ENCODE results near the gene RAB3D.
"Not testable (repeated sequence)": the region's sequence is repeated elsewhere in the genome, so short reads cannot be mapped to it uniquely, and the experiment has no call there.

The RAB3D gene, protein sequence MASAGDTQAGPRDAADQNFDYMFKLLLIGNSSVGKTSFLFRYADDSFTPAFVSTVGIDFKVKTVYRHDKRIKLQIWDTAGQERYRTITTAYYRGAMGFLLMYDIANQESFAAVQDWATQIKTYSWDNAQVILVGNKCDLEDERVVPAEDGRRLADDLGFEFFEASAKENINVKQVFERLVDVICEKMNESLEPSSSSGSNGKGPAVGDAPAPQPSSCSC
- long read RNA-seq, donor 1, full-length matches to known transcripts, result 3 of 3 reads
- long read RNA-seq, donor 1, partial matches to known transcripts, result 0 of 3 reads
- long read RNA-seq, donor 1, other reads (novel, unspliced or antisense), result 0 of 3 reads
- long read RNA-seq, donor 2, full-length matches to known transcripts, result 3 of 3 reads
- long read RNA-seq, donor 2, partial matches to known transcripts, result 0 of 3 reads
- long read RNA-seq, donor 2, other reads (novel, unspliced or antisense), result 0 of 3 reads
- long read RNA-seq, donor 3, full-length matches to known transcripts, result 7 of 7 reads
- long read RNA-seq, donor 3, partial matches to known transcripts, result 0 of 7 reads
- long read RNA-seq, donor 3, other reads (novel, unspliced or antisense), result 0 of 7 reads
- long read RNA-seq, donor 4, full-length matches to known transcripts, result 5 of 5 reads
- long read RNA-seq, donor 4, partial matches to known transcripts, result 0 of 5 reads
- long read RNA-seq, donor 4, other reads (novel, unspliced or antisense), result 0 of 5 reads
- long read RNA-seq, donor 5, full-length matches to known transcripts, result 5 of 12 reads
- long read RNA-seq, donor 5, partial matches to known transcripts, result 0 of 12 reads
- long read RNA-seq, donor 5, other reads (novel, unspliced or antisense), result 7 of 12 reads
- long read RNA-seq, donor 6, full-length matches to known transcripts, result 6 of 6 reads
- long read RNA-seq, donor 6, partial matches to known transcripts, result 0 of 6 reads
- long read RNA-seq, donor 6, other reads (novel, unspliced or antisense), result 0 of 6 reads
- long read RNA-seq, donor 7, result 0 reads
- long read RNA-seq, donor 8, full-length matches to known transcripts, result 5 of 5 reads
- long read RNA-seq, donor 8, partial matches to known transcripts, result 0 of 5 reads
- long read RNA-seq, donor 8, other reads (novel, unspliced or antisense), result 0 of 5 reads

DNA sequence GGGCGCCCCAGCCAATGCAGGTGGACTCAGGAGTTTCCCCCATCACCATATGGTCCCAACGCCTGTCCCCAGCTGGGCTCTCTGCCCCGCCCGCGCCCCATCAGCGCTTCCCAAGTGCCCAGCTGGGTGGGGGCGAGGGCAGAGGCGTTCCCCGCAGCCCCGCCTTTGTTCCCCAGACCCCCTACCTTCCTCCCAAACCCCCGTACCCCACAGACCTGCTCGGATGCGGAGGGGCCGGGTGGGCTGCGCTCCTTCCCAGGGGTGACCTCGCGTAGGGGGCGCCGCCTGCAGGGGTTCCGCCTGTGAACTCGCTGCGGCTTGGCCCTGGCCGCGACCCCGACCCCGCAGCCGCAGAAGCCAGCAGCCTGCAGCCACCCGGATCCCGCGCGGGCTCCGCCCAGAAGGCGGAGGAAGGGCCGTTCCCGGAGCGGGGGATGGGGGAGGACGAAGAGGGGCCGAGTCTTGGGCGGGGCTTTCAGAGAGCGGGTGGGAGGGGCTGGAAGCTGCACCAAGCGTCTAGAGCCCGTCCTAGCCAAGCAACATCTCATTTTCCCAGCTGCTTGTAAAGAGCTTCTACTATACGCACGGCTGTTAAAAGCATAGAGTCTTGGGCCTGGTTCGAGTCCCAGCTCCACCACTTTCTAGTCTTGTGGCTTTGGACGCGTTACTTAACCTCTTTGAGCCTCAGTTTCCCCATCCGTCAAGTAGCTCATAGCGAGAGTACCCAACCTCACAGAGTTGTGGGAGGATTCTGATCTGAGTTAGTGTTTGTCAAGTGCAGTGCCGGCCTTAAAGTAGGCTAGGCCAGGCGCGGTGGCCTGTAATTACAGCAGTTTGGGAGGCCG is at the start of gene RAB3D:
Gene RAB3D (minus strand): TSS at position 404 of the 845 bp plus-strand sequence. CDS start 2,258 bp downstream, outside the sequence.
- peak; percentile 65 for DNase-seq

DNA sequence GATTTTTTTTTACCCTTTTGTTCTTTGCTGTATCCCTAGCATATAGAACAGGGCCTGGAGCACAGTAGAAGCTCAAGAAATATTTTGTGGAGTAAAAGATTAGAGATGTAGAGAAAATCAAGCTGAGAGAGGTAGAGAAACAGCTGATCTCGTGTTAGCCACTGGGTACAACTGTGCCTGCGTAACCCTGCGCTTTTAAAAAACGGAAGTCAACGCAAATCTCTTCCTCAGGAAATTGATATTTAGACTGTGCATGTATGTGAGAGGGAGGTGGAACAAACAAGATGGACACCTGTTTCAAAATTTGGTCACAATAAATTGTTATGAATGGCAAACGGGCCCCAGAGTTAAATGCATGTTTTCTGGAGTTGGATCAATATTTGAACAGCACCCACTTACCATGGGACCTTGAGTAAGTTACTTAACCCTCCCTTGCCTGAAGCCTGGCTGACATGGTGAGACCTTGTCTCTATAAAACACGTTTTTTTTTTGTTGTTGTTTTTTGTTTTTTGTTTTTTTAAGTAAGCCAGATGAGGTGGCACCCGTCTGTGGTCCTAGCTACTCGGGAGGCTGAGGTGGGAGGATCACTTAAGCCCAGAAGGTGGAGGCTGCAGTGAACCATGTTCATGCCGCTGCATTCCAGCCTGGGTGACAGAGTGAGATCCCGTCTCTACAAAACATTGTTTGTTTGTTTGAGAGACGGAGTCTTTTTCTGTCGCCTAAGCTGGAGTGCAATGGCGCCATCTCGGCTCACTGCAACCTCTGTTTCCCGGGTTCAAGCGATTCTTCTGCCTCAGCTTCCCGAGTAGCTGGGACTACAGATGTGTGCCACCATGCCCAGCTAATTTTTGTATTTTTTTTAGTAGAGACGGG is 47.9 kb upstream of the RAB3D start:
- DNase-seq, result no peak

DNA sequence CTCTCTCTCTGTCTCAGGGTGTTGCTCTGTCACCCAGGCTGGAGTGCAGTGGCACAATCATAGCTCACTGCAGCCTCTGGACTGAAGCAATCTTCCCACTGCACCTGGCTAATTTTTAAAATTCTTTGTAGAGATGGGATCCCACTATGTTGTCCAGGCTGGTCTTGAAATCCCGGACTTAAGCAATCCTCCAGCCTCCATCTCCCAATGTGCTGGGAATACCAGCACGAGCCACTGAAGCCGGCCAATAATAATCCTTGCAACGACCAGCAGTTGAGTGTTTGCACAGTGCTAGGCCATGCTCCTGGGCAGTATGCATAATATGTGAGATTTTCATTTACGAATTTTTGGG is 45.3 kb upstream of the RAB3D start:
- DNase-seq, result no peak

DNA sequence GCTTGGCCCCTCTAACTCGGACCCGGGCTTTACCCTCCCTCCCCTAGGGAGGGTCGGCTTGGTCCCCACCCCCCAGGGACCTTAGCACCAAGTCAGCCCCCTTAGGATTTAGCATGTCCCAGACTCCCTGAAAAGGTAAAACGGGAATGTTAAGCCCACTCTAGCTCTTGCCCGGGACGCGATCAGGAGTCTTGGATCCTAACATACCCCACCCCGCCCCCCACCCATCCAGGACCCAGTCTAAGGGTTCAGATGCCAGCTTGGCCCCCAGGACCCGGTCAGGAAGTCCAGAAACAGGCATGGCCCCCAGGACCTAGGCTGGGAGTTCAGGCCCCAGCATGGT is 44.2 kb upstream of the RAB3D start:
- DNase-seq, result peak; percentile 44

DNA sequence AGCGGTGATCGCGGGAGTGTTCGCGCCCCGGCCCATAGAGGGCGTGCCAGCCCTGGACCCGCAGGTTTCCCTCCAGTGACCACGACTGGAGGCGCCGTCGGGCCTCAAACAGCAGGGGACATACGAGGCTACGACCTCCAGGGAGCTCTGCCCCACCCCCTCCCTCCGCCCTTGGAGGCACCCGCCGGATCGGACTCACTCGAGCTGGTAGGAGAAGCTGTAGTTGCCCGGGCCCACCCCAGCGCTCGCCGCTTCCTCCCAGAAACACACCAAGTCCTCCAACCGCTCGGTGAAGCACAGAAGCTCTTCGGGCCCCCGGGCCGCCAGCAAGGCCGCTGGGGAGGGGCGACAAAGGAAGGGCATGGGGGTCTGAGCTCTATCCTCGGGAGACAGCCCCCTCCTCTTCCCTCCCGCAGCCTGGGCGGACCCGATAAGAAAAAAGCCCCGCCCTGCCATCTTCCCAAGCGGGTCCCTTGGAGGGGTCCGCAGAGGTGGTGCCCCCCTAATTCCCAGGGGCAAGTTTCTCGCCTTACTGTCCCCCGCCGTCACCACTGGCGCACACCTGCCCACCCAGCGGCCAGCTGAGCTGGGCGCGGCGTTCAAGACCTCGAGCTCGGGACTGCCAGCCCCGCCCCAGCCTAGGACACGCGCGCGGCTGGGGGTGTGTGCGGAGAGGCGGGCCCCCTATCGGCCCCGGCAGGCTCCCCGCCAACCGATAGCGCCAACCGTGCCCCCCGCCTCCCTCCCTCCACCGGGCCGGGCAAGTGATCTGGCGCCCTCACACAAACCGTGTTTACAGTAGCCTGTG is 43.6 kb upstream of the RAB3D start:
- DNase-seq, result peak; percentile 49

DNA sequence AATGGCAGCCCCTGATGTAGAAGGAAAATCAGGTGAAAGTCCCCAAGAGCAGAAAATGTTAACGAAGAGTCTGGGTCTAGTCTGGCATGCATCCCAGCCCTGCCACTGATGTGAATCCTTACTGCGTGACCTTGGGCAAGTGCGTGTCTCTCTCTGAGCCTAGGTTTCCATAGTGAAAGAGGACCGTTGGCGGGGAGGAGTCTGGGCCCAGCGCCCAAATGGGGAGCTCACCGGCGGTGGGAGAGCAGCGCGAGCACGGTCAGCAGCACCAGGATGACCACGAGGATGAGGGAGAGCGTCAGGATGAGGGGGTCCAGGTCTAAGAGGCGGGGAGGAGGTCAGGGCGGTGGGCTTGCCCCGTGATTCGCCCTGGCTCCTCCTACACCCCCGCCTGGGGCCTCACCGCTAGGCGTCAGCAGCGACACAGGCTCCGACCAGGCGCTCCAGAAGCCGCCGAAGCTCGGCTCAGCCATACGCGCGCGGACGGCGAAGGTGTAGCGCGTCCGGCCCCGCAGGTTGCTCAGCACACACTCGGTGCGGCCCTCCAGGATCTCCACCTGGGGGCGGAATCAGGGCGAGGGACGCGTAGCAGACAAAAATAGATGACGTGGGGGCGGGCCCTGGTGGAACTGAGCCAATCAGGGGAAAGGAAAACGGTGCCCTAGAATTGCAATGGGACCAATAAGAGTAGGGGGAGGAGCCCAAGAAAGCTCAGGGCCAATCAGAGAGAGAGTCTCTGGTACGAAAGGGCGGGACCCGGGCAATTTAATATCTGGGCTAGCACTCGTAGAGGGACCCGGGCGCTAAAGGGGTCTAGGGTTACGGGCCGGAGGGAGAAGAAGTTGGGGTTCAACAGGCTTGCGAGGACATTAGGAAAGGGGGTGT is 41.4 kb upstream of the RAB3D start:
- DNase-seq, result peak; percentile 95

DNA sequence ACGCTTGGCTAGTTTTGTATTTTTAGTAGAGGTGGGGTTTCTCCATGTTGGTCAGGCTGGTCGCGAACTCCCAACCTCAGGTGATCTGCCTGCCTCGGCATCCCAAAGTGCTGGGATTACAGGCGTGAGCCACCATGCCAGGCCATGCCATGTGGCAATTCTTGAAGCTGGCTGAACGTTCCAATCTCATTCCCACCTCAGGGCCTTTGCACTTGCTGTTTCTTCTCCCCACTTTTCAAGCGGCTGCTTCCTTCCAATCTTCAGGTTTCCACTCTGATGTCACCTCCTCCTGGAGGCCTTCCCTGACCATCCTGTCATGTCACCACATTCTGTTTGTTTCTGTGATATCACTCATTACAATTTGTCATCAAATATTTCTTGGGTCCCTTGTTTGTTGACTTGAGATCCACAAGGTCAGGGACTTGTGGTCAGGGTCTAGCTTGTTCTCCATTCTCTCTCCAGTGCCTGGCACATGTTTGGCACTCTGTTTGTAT is 40.4 kb upstream of the RAB3D start:
- no peak for DNase-seq

DNA sequence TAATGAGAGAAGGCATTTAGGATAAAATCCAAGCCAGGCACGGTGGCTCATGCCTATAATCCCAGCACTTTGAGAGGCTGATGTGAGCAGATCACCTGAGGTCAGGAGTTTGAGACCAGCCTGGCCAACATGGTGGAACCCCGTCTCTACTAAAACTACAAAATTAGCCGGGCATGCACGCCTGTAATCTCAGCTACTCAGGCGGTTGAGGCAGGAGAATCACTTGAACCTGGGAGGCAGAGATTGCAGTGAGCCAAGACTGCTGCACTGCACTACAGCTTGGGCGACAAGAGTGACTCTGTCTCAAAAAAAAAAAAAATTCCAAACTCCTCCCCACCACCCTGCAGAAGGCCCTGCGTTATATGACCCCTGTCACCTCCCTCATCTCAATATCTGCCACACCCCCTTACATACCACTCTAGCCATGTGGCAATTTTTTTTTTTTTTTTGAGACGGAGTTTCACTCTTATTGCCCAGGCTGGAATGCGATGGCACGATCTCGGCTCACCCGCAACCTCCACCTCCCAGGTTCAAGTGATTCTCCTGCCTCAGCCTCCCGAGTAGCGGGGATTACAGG is 39.9 kb upstream of the RAB3D start:
- not testable (repeated sequence) for DNase-seq

DNA sequence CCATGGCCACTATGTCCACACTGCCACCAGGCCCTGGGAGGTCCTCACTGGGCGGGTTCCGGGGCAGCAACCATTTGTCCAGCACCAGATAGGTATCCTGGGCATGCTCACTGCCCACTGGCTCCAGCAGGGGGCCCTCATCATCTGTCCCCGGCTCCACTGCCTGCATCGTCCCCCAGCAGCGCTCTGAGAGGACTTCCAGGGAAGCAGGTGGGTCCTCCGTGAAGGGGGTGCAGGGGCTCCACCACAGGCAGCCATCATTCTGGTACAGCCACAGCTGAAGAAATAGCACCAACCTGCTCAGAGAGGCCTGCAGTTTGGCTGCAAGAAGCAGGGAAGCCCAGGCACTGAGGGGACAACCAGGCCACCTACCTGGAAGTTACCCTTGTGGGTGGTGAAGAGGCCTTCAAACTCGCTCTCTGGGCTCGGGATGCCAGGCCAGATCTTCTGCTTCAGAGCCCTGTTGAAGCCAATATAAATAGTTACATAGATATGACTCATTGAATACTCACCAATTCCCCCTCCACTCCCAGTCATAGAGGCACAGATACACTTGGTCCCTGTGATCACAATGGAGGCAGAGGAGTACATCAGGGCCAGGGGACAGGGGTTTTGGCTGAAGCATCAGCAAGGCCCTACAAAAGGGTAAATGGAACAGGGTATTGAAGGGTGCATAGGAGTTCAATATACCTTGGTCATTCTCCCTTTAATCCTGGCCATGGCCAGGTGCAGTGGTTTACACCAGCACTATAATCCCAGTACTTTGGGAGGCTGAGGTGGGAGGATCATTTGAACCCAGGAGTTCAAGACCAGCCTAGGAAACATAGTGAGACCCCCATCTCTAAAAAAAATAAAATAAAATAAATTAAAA is 39.1 kb upstream of the RAB3D start:
- DNase-seq, result peak; percentile 50

DNA sequence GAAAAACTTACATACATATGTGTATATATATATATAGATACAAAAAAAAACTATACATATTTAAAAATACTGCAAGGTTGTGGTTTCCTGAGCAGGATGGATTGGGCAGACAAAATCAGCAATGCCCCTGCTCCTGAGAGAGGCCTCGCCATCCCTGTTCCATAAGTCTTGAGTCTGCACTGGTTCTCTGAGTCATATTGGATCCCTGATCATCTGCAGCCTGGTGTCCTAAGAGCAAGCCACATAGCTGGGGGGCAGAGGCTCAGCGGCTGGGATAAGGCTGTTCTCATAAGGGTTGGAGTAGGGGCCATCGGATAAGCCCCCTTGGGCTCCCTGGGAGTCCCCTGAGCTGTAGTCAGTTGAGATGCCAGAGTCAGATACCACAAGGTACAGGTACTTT is 38.3 kb upstream of the RAB3D start:
- no peak for DNase-seq

DNA sequence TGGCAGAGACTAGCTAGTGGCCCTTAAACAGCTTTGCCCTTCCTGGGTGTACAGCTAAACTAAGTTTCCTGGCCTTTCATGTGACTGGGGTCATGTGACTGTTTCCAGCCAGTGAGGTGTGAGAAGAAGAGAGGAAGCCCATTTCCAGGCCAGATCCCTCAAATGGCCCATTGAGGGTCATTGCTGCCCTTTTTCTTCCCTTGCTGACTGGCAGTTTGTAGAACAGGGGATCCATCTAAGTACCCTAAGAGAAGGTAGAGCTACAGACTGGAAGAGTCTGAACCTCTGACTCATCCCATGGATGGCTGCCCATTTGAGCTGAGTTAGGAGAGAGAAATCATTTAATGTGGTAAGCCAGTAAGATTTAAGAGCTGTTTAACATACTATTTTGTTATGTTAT is 37.8 kb upstream of the RAB3D start:
- no peak for DNase-seq

DNA sequence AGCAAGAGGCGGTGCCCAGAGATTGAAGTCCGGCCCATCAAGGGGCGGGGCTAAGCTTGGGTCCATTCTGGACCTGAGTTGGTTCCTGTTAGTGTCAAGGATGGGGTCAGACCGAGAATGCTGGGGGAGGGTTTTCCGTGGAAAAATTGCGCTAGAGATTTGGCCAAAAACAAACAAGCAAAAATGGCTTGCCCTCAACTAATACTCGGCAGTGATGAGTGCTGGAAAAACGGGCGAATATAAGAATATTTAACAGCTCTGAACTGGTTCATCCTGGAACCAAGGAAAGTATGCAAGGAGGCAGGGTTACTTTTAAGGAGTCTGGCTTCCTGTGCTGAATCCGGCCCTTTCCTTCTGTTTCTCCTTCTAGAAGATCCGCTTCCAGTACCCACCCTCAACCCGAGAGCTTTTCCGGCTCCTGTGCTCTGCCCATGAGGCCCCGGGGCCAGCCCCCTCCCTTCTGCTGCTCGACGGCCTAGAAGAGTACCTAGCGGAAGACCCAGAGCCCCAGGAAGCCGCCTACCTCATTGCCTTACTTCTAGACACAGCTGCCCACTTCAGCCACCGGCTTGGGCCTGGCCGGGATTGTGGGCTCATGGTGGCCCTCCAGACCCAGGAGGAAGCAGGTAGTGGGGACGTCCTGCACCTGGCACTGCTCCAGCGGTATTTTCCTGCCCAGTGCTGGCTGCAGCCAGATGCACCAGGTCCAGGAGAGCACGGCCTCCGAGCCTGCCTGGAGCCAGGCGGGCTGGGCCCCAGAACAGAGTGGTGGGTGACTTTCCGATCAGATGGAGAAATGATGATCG is 35.9 kb upstream of the RAB3D start:
- DNase-seq, result no peak

DNA sequence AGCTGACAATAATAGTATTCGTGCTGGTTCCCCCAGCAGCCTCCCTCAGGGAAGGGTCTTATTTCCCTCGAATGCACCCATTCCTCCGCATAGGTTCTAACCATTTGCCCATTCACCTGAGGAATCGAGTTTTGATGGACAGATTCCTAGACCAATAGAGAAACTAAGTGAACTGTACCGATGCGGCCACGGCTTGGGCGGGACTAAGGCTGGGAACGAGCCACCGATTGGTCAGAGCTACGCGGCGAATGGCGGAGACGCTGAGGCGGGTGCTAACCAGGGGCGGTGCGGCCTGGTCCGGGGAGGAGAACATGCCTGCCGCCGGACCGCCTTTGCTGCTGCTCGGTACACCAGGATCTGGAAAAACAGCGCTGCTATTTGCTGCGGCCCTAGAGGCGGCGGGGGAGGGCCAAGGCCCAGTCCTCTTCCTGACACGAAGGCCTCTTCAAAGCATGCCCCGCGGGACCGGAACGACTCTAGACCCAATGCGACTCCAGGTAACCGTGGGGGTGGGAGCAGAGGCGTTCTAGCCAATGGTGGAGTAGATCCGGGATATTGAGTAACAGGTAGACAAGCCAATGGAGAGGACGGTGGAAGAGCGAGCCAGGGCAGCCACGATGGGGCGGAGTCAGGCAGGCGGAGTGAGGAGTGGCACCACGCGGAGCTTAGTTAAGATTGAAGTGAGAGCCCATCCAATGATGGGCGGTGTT is 35.1 kb upstream of the RAB3D start, which contains the start of gene SWSAP1:
Gene SWSAP1 (plus strand): TSS at position 234 of the 710 bp plus-strand sequence. CDS start 15 bp downstream, at position 249.
- peak; percentile 99 for DNase-seq

DNA sequence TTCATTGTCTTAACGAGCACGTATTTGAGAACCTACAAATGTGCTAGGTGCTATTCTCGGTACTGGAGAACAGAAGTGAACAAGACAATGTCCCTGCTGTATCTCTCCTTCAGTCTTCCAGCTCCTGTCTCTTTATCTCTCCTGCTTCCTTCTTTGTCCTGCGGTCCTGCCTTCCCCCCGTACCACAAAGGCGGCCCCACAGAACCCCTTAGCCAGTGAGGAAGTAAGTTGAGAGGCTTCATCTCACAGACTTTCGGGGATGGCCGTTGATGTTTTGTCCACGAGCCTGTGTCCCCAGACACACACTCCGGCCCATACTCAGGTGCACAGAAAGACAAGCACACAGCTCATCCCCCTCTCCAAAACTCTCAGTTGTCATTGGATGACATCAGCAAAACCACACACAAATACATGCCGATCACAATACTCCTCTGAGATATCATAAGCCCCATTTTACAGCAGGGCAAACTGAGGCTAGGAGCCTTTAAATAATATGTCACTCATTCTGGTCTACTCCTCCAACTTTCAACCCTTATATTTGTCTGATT is 34.5 kb upstream of the RAB3D start:
- no peak for DNase-seq

DNA sequence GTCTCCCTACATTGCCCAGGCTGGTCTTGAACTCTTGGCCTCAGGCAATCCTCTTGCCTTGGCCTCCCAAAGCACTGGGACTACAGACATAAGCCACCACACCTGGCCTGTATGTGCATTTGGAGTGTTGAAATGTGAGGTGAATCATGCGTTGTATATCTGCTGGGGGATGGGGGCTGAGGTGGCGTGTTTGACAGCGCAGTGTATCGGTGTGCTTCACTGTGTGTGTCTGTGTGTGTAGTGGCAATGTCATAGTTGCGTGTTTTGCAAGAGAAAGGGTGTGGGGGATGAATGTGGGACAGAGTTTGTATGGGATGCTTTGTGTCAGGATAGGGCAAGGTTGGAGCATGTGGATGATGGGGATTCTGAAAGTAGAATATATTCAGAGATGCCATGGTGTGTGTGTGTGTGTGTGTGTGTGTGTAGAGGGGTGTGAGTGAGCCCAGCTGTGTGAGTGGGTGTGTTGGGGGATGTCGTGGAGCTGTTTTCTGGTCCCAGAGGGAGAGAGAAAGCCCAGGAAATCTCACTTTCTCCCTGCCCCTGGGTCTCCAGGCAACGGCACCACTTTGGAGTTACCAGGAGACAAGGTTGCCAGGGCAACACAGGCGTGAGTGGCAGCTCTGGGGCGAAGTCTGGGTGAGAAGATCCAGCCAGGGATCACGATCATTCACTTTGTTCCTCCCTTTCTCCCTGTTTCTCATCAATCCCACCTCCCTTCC is 33.9 kb upstream of the RAB3D start:
- DNase-seq, result no peak

All from right kidney (tissue), 9 donors.